K562 (cell line): Measurements from ENCODE around the gene TKTL2. TPM values are rescaled to one million over a fixed set of nuclear protein-coding genes. Genes with fewer than 3 reads are reported as not detected.

Experiments
- ESRRB ChIP-seq: fragments of 250-450 bp; sonication (Bioruptor Pico); IDR thresholded peaks from 2 replicates; pipeline ENCODE4 v1.5.0; 2020; ENCODE audit warnings: mild to moderate bottlenecking, moderate library complexity, borderline replicate concordance
- GTF2F1 ChIP-seq: IDR thresholded peaks from 2 replicates; pipeline ENCODE4 v1.6.1; 2011; ENCODE audit warnings: low read depth, low read length, improper control_type of control experiment
- HDAC3 ChIP-seq: fragments of 450-650 bp; IDR thresholded peaks from 2 replicates; pipeline ENCODE4 v1.6.1; 2018; ENCODE audit warnings: borderline replicate concordance, mild to moderate bottlenecking, moderate library complexity; ENCODE audit not compliant: partially characterized antibody
- HMGN3 ChIP-seq: IDR thresholded peaks from 2 replicates; pipeline ENCODE4 v1.6.1; 2011; ENCODE audit warnings: borderline replicate concordance, low read depth, mild to moderate bottlenecking, mixed read lengths, low read length; ENCODE audit not compliant: insufficient read length; ENCODE audit errors: extremely low read depth
- KHSRP ChIP-seq: fragments of 450-650 bp; IDR thresholded peaks from 2 replicates; pipeline ENCODE4 v1.6.1; 2017
- NEUROD1 ChIP-seq: fragments of 150-350 bp; IDR thresholded peaks from 2 replicates; pipeline ENCODE4 v1.6.1; 2014; ENCODE audit warnings: borderline replicate concordance, low read length, low read depth; ENCODE audit not compliant: partially characterized antibody
- POLR2A ChIP-seq: fragments of 450-650 bp; conservative IDR thresholded peaks from 2 replicates; pipeline ENCODE4 v1.6.1; 2016
- SMARCE1 ChIP-seq: fragments of 450-650 bp; IDR thresholded peaks from 2 replicates; pipeline ENCODE4 v1.7.1; 2016; ENCODE audit warnings: mild to moderate bottlenecking
- TEAD4 ChIP-seq, 2 experiments: sonication (generic) in 1 of 2; formaldehyde crosslinking in 1 of 2; IDR thresholded peaks; 2 replicates each; pipeline versions ENCODE4 v1.6.1 to v1.8.0; 2012 to 2022; ENCODE audit warnings: borderline replicate concordance in 1 of 2, inconsistent platforms in 1 of 2, low read length in 1 of 2, mild to moderate bottlenecking in 1 of 2, missing genetic modification reagents in 1 of 2
- ZNF561 ChIP-seq: fragments of 450-650 bp; formaldehyde crosslinking; conservative IDR thresholded peaks from 2 replicates; pipeline ENCODE4 v1.4.0; 2020; ENCODE audit warnings: mild to moderate bottlenecking, moderate library complexity
- polyA plus RNA-seq, 8 experiments: library from polyadenylated mRNA; depleted of rRNA in 4 of 8; stranded (reverse) in 5 of 8; unstranded in 3 of 8; fragments of >200 nt; fragmentation: Nextera tagmentation in 2 of 8; fragmentation: Illumina TruSeq in 1 of 8; extraction: Ambion mirVana in 2 of 8; extraction: Trizol in 1 of 8; gene quantifications; 2 replicates each; pipeline versions ENCODE4 v1.2.1 to v1.2.3, GENCODE V29; 2011 to 2014; ENCODE audit warnings: inconsistent platforms in 1 of 8, missing spikeins in 1 of 8
- total RNA-seq, 7 experiments: library from RNA; depleted of rRNA in 6 of 7; stranded (reverse); fragments of >200 nt in 6 of 7; fragmentation: Illumina TruSeq in 2 of 7; extraction: Trizol in 2 of 7; gene quantifications; 2 replicates each; pipeline versions ENCODE4 v1.2.1 to v1.2.3, GENCODE V29; 2011 to 2021; ENCODE audit warnings: low replicate concordance in 1 of 7
- TF ChIP-seq, protein P1 (sequence below): sonication (generic); formaldehyde crosslinking; IDR thresholded peaks from 2 replicates; pipeline ENCODE4 v1.8.1; 2023; ENCODE audit warnings: missing genetic modification reagents, mild to moderate bottlenecking, borderline replicate concordance
- TF ChIP-seq, protein P2 (sequence below): fragments of 450-650 bp; IDR thresholded peaks from 2 replicates; pipeline ENCODE4 v1.6.1; 2017; ENCODE audit warnings: mild to moderate bottlenecking, moderate library complexity
- TF ChIP-seq, protein P3 (sequence below): fragments of 450-650 bp; IDR thresholded peaks from 2 replicates; pipeline ENCODE4 v1.6.1; 2016
- TF ChIP-seq, protein P4 (sequence below): fragments of 200-400 bp; formaldehyde crosslinking; IDR thresholded peaks from 2 replicates; pipeline ENCODE4 v1.6.1; 2017; ENCODE audit warnings: mild to moderate bottlenecking, low read depth, low read length, moderate library complexity

Gene TKTL2
- total and polyA plus RNA-seq, 9 of the 15 experiments (the other 6 are each of a cell fraction or from before 2014, with no cell fraction given): 0.03 to 0.31 (median 0.09) TPM; not detected in 1

DNA sequence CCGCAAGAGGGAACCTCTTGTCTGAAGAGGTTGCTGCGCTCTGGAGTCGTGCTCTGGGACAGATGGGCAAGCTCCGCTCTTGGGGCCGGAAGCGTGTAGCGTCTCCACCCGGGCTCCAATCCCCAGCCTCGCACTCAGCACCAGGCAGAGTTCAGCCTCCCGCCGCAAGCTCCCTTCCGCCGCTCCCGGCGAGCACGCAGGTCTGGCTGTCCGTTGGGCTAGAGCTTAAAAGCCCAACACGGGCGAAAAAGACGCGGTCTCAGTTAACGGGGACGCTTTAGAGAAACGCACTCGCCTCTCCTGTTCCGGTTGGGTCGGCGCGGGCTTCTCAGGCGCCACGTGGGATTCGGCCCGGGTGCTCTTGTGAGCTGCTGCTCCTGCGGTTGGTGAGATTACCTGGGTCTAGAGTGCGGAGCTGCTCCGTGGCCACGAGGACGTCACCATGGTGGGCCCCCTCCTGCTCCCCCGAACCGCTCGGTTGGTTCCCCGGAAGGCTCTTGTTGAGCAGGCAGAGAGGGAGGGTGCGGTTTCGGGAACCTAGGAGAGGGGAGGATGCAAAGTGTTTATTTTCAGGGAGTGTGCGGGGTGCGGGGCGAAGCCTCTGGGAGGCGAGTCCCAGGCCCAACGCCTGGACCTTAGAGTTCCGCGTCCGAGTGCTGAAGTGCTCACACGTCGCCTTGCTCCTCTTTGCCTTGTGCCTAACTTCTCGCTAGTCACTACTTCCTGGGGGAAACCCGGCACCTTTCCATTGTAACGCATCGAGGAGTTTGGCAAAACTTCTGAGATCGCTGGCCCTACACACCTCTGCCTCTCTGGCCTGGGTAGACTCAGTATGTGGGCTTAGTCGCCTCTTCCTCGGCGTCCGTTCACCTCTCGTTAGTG, 21.0 kb upstream of the TKTL2 start, which contains the start of gene TMA16 (continued):
- TF ChIP-seq TEAD4 (IDR thresholded peaks at IDR 0.05; ENCODE audit: low read length) (0 out of 2 replicates have a peak, but pooled peaks have one; percentile 28), TEAD4 (CRISPR knock-in tag; IDR thresholded peaks at IDR 0.05; ENCODE audit: borderline replicate concordance) (no peak), GTF2F1 (peak; percentile 84; the same call in 1 of the 2 replicates), SMARCE1 (no peak), ZNF561 (CRISPR knock-in tag) (no peak), POLR2A (peak; percentile 93), HMGN3 (peak; percentile 49), KHSRP (no peak), NEUROD1 (peak; percentile 77), ESRRB (CRISPR knock-in tag) (no peak), HDAC3 (no peak)
- TF ChIP-seq, protein P1, sequence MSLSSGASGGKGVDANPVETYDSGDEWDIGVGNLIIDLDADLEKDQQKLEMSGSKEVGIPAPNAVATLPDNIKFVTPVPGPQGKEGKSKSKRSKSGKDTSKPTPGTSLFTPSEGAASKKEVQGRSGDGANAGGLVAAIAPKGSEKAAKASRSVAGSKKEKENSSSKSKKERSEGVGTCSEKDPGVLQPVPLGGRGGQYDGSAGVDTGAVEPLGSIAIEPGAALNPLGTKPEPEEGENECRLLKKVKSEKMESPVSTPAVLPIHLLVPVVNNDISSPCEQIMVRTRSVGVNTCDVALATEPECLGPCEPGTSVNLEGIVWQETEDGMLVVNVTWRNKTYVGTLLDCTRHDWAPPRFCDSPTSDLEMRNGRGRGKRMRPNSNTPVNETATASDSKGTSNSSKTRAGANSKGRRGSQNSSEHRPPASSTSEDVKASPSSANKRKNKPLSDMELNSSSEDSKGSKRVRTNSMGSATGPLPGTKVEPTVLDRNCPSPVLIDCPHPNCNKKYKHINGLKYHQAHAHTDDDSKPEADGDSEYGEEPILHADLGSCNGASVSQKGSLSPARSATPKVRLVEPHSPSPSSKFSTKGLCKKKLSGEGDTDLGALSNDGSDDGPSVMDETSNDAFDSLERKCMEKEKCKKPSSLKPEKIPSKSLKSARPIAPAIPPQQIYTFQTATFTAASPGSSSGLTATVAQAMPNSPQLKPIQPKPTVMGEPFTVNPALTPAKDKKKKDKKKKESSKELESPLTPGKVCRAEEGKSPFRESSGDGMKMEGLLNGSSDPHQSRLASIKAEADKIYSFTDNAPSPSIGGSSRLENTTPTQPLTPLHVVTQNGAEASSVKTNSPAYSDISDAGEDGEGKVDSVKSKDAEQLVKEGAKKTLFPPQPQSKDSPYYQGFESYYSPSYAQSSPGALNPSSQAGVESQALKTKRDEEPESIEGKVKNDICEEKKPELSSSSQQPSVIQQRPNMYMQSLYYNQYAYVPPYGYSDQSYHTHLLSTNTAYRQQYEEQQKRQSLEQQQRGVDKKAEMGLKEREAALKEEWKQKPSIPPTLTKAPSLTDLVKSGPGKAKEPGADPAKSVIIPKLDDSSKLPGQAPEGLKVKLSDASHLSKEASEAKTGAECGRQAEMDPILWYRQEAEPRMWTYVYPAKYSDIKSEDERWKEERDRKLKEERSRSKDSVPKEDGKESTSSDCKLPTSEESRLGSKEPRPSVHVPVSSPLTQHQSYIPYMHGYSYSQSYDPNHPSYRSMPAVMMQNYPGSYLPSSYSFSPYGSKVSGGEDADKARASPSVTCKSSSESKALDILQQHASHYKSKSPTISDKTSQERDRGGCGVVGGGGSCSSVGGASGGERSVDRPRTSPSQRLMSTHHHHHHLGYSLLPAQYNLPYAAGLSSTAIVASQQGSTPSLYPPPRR (CRISPR knock-in tag): no peak
- TF ChIP-seq, protein P2, sequence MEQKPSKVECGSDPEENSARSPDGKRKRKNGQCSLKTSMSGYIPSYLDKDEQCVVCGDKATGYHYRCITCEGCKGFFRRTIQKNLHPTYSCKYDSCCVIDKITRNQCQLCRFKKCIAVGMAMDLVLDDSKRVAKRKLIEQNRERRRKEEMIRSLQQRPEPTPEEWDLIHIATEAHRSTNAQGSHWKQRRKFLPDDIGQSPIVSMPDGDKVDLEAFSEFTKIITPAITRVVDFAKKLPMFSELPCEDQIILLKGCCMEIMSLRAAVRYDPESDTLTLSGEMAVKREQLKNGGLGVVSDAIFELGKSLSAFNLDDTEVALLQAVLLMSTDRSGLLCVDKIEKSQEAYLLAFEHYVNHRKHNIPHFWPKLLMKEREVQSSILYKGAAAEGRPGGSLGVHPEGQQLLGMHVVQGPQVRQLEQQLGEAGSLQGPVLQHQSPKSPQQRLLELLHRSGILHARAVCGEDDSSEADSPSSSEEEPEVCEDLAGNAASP: no peak
- TF ChIP-seq, protein P3, sequence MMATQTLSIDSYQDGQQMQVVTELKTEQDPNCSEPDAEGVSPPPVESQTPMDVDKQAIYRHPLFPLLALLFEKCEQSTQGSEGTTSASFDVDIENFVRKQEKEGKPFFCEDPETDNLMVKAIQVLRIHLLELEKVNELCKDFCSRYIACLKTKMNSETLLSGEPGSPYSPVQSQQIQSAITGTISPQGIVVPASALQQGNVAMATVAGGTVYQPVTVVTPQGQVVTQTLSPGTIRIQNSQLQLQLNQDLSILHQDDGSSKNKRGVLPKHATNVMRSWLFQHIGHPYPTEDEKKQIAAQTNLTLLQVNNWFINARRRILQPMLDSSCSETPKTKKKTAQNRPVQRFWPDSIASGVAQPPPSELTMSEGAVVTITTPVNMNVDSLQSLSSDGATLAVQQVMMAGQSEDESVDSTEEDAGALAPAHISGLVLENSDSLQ: peak; percentile 33; the same call in 1 of the 2 replicates
- TF ChIP-seq, protein P4, sequence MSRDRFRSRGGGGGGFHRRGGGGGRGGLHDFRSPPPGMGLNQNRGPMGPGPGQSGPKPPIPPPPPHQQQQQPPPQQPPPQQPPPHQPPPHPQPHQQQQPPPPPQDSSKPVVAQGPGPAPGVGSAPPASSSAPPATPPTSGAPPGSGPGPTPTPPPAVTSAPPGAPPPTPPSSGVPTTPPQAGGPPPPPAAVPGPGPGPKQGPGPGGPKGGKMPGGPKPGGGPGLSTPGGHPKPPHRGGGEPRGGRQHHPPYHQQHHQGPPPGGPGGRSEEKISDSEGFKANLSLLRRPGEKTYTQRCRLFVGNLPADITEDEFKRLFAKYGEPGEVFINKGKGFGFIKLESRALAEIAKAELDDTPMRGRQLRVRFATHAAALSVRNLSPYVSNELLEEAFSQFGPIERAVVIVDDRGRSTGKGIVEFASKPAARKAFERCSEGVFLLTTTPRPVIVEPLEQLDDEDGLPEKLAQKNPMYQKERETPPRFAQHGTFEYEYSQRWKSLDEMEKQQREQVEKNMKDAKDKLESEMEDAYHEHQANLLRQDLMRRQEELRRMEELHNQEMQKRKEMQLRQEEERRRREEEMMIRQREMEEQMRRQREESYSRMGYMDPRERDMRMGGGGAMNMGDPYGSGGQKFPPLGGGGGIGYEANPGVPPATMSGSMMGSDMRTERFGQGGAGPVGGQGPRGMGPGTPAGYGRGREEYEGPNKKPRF: no peak
